B cell (primary cell): Measurements from ENCODE around the gene ARHGAP18. TPM values are rescaled to one million over a fixed set of nuclear protein-coding genes. Genes with fewer than 3 reads are reported as not detected.

Experiments
- ATAC-seq: fragments of 200-7000 bp; cut with Tn5 transposase; one replicate; pipeline ENCODE4 v1.10.0; 2021; ENCODE audit warnings: low read depth, mild to moderate bottlenecking, moderate number of reproducible peaks, moderate library complexity
- CTCF ChIA-PET: fragments of 350-600 bp; sonication (Branson Sonifier 250); formaldehyde crosslinking; loops from one replicate; lab custom pipeline; 2021; ENCODE audit warnings: antibody characterized with exemption, inconsistent platforms; lab: Charles Lee
- POLR2A ChIA-PET: fragments of 350-600 bp; sonication (Branson Sonifier 250); formaldehyde crosslinking; loops from one replicate; lab custom pipeline; 2021; ENCODE audit warnings: antibody characterized with exemption; lab: Charles Lee
- DNase-seq: peaks from one replicate; pipeline ENCODE4 v3.0.0; 2013
- H2AFZ ChIP-seq: 2 replicates; pipeline ENCODE4 v1.6.1; 2012; ENCODE audit warnings: mild to moderate bottlenecking, low read depth, low read length; ENCODE audit not compliant: insufficient read depth, poor library complexity, severe bottlenecking
- H3K27ac ChIP-seq, 2 donors: 1 replicate in 1 of 2; 2 replicates in 1 of 2; pipeline ENCODE4 v1.5.1; 2012 to 2013; ENCODE audit warnings: low read length in 2 of 2, mild to moderate bottlenecking in 2 of 2, moderate library complexity in 1 of 2
- H3K27me3 ChIP-seq, 4 experiments: fragments of 200-600 bp in 1 of 4; sonication (generic) in 1 of 4; replicated peaks in 1 of 4; 1 replicate in 2 of 4; 2 replicates in 2 of 4; pipeline versions ENCODE4 v1.6.1 to v1.7.0; 2013 to 2016; ENCODE audit warnings: low read length in 3 of 4, mild to moderate bottlenecking in 2 of 4, mixed read lengths in 1 of 4, moderate library complexity in 1 of 4; ENCODE audit not compliant: insufficient read depth in 4 of 4, control insufficient read depth in 3 of 4; ENCODE audit errors: control extremely low read depth in 1 of 4
- H3K36me3 ChIP-seq, 2 experiments: replicated peaks in 1 of 2; 1 replicate in 1 of 2; 2 replicates in 1 of 2; pipeline versions ENCODE4 v1.6.1 to v1.7.1; 2013; ENCODE audit warnings: low read length in 1 of 2; ENCODE audit not compliant: insufficient read depth in 2 of 2, control insufficient read depth in 1 of 2; ENCODE audit errors: control extremely low read depth in 1 of 2, extremely low read depth in 1 of 2
- H3K4me1 ChIP-seq, 2 donors: fragments of 200-600 bp in 1 of 2; sonication (generic) in 1 of 2; 1 replicate in 1 of 2; 2 replicates in 1 of 2; pipeline versions ENCODE4 v1.5.1 to v1.6.1; 2013 to 2017; ENCODE audit warnings: low read length in 2 of 2; ENCODE audit not compliant: control insufficient read depth in 2 of 2, insufficient read depth in 2 of 2
- H3K4me2 ChIP-seq: replicated peaks from 2 replicates; pipeline ENCODE3; 2012; ENCODE audit warnings: mild to moderate bottlenecking, low read depth, low read length; ENCODE audit not compliant: poor library complexity, severe bottlenecking
- H3K4me3 ChIP-seq, 5 experiments: fragments of 200-600 bp in 1 of 5; sonication (generic) in 1 of 5; 1 replicate in 3 of 5; 2 replicates in 2 of 5; pipeline versions ENCODE4 v1.5.1 to v1.7.0; 2011 to 2016; ENCODE audit warnings: low read length in 4 of 5, mild to moderate bottlenecking in 4 of 5, low read depth in 2 of 5, control low read depth in 1 of 5, moderate library complexity in 1 of 5; ENCODE audit not compliant: insufficient read depth in 1 of 5; ENCODE audit errors: control extremely low read depth in 1 of 5, extremely low read depth in 1 of 5
- H3K79me2 ChIP-seq: fragments of 200-600 bp; sonication (generic); one replicate; pipeline ENCODE4 v1.6.0; 2016; ENCODE audit warnings: low read length; ENCODE audit not compliant: control insufficient read depth, insufficient read depth
- H3K9ac ChIP-seq: fragments of 200-600 bp; sonication (generic); 2 replicates; pipeline ENCODE4 v1.6.1; 2017; ENCODE audit warnings: mild to moderate bottlenecking, low read length, moderate library complexity
- H3K9me3 ChIP-seq, 3 donors: one replicate each; pipeline versions ENCODE4 v1.6.1 to v1.7.1; 2013; ENCODE audit warnings: low read length in 2 of 3; ENCODE audit not compliant: control insufficient read depth in 2 of 3, insufficient read depth in 1 of 3; ENCODE audit errors: control extremely low read depth in 1 of 3
- H4K20me1 ChIP-seq: 2 replicates; pipeline ENCODE4 v1.6.0; 2012; ENCODE audit warnings: mild to moderate bottlenecking, low read length; ENCODE audit not compliant: insufficient read depth, control insufficient read depth, poor library complexity, severe bottlenecking
- H3K27ac Mint-ChIP-seq: one replicate; pipeline ENCODE4 v1.8.0; 2021; ENCODE audit warnings: mixed read lengths
- H3K27me3 Mint-ChIP-seq: one replicate; pipeline ENCODE4 v1.8.0; 2021; ENCODE audit warnings: mixed read lengths
- H3K4me1 Mint-ChIP-seq: one replicate; pipeline ENCODE4 v1.8.0; 2021; ENCODE audit warnings: mixed read lengths
- H3K4me3 Mint-ChIP-seq: one replicate; pipeline ENCODE4 v1.8.0; 2021; ENCODE audit warnings: mixed read lengths
- H3K9me3 Mint-ChIP-seq: one replicate; pipeline ENCODE4 v1.8.0; 2022; ENCODE audit warnings: mixed read lengths; ENCODE audit not compliant: insufficient read depth
- EZH2 ChIP-seq: IDR thresholded peaks from 2 replicates; pipeline ENCODE4 v1.6.1; 2012; ENCODE audit warnings: borderline replicate concordance, low read depth, mild to moderate bottlenecking, moderate library complexity, low read length; ENCODE audit not compliant: insufficient read depth, poor library complexity, severe bottlenecking
- WGBS: methylation state at CpG from one replicate; pipeline ENCODE4 v1.1.5; 2013; ENCODE audit warnings: missing lambda C conversion rate; ENCODE audit not compliant: insufficient coverage; 5-methylcytosine and 5-hydroxymethylcytosine counted together
- intact Hi-C: fragments of 100-400 bp; cut with micrococcal nuclease; formaldehyde crosslinking; loops from one replicate; pipeline ENCODE4 v1.10.0; 2022
- polyA plus RNA-seq: library from polyadenylated mRNA; depleted of rRNA; stranded (reverse); fragments of >200 nt; gene quantifications from 2 replicates; pipeline ENCODE4 v1.2.3, GENCODE V29; 2012
- total RNA-seq, 2 donors: library from RNA; stranded (reverse); fragments of 120-200 nt in 1 of 2; gene quantifications; 1 replicate in 1 of 2; 2 replicates in 1 of 2; pipeline versions ENCODE4 v1.2.3 to v1.2.4, GENCODE V29; 2013 to 2022
- TF ChIP-seq, protein P1 (sequence below): fragments of 200-600 bp; IDR thresholded peaks from one replicate; pipeline ENCODE4 v1.8.0; 2022; ENCODE audit warnings: antibody characterized with exemption, mild to moderate bottlenecking

Gene ARHGAP18
- total and polyA plus RNA-seq, 2 donors (not counting 1 experiment from before 2014, with no cell fraction given) = 0.95 to 3.9 TPM

DNA sequence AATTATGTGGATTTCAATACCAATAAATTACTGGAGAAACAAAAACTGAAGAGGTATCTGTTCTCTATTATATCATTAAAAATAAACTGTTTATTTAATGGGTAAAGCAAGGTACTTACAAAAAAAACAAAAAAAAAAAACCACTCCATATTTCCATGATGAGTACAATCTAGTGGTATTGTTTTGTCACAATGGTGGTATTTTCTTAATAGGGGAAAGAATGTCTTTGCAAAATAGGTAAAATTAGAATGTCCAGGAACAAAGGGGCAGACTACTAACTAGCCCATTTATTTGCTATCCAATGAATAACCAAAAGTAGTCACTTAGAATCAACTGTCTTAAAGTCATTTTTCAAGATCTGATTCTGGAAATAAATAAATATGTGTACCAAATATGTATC, 92.0 kb downstream of the ARHGAP18 start:
- no peak overlapping the region for H3K4me3 ChIP-seq
- POLR2A ChIA-PET = no interaction called here
- Mint-ChIP-seq H3K9me3 (no peaks in the 10 kb centered on the region), H3K27me3 (no peaks in the 10 kb centered on the region), H3K27ac (no peak overlapping the region), H3K4me3 (no peak overlapping the region), H3K4me1 (no peaks in the 10 kb centered on the region)
- no peaks in the 10 kb centered on the region for H3K4me1 ChIP-seq
- DNase-seq = no peak
- no peaks in the 10 kb centered on the region for H3K9me3 ChIP-seq
- H4K20me1 ChIP-seq = no peaks in the 10 kb centered on the region
- H3K79me2 ChIP-seq = no peaks in the 10 kb centered on the region
- no peak for ATAC-seq
- TF ChIP-seq, protein P1, sequence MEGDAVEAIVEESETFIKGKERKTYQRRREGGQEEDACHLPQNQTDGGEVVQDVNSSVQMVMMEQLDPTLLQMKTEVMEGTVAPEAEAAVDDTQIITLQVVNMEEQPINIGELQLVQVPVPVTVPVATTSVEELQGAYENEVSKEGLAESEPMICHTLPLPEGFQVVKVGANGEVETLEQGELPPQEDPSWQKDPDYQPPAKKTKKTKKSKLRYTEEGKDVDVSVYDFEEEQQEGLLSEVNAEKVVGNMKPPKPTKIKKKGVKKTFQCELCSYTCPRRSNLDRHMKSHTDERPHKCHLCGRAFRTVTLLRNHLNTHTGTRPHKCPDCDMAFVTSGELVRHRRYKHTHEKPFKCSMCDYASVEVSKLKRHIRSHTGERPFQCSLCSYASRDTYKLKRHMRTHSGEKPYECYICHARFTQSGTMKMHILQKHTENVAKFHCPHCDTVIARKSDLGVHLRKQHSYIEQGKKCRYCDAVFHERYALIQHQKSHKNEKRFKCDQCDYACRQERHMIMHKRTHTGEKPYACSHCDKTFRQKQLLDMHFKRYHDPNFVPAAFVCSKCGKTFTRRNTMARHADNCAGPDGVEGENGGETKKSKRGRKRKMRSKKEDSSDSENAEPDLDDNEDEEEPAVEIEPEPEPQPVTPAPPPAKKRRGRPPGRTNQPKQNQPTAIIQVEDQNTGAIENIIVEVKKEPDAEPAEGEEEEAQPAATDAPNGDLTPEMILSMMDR = no peak
- TF ChIP-seq EZH2 = no peak
- CTCF ChIA-PET = interaction anchor here (0.9 kb wide), 1 partner anchor 110 kb away, joined by 3 read pairs; no protein-coding TSS in a partner anchor
- no peaks in the 10 kb centered on the region for H3K36me3 ChIP-seq
- no peak overlapping the region for H3K9ac ChIP-seq
- no peak overlapping the region for H2AFZ ChIP-seq
- no peak overlapping the region for H3K4me2 ChIP-seq
- H3K27ac ChIP-seq = no peak overlapping the region
- intact Hi-C loops = no loop called here
- H3K27me3 ChIP-seq = no peaks in the 10 kb centered on the region

DNA sequence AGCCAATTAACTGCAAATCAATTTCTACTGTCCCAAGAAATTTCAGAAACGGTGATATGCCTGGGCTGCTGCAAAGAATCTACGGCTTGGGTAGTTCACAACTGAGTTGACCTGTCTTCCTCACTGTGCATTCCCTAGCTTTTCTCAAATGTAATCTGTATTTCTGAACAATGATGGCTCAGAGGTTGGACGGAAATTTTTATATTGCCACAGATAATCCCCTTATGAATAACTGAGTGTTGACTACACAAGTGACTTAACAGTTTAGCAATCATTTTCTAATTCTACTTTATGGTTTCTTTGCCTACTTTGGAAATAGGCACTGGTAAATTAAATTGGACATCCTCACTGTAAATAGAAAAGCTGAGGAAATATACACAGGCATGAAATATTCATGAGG, 94.5 kb downstream of the ARHGAP18 start:
- Histone ChIP-seq H3K4me2 (no peak overlapping the region), H4K20me1 (no peaks in the 10 kb centered on the region), H3K36me3 (no peaks in the 10 kb centered on the region), H3K9me3 (no peaks in the 10 kb centered on the region), H3K79me2 (no peaks in the 10 kb centered on the region), H3K9ac (no peak overlapping the region), H3K27ac (no peak overlapping the region), H3K4me3 (no peak overlapping the region), H3K4me1 (no peaks in the 10 kb centered on the region), H2AFZ (no peak overlapping the region), H3K27me3 (no peaks in the 10 kb centered on the region)
- no peak overlapping the region for H3K27ac Mint-ChIP-seq
- WGBS = 100% methylated on average over 2 of the region's 3 CpGs
- ATAC-seq (no peak), DNase-seq (no peak)
- ChIA-PET POLR2A (no interaction called here), CTCF (interaction anchor here (0.9 kb wide), 1 partner anchor 114 kb away, joined by 3 read pairs; no protein-coding TSS in a partner anchor)
- intact Hi-C loops = no loop called here
- H3K27me3 Mint-ChIP-seq = no peaks in the 10 kb centered on the region
- no peaks in the 10 kb centered on the region for H3K9me3 Mint-ChIP-seq
- no peaks in the 10 kb centered on the region for H3K4me1 Mint-ChIP-seq
- H3K4me3 Mint-ChIP-seq = no peak overlapping the region
- TF ChIP-seq EZH2 = no peak
- TF ChIP-seq, protein P1 = no peak
